Astrocyte (in vitro differentiated cells and primary cell): ENCODE measurements around the gene HS2ST1. TPM values are rescaled to one million over a fixed set of nuclear protein-coding genes. Genes with fewer than 3 reads are reported as not detected.
"Not testable (repeated sequence)": the region's sequence is repeated elsewhere in the genome, so short reads cannot be mapped to it uniquely, and the experiment has no call there.

Experiments
- DNase-seq: peaks from one replicate; pipeline ENCODE4 v3.0.0-alpha.2; 2010; ENCODE audit warnings: low read depth
- FAIRE-seq: peaks from 2 replicates; lab custom pipeline; 2011; peaks lifted over from hg19 to GRCh38; lab: Jason Lieb, UNC
- H2AFZ ChIP-seq: 2 replicates; pipeline ENCODE4 v1.6.0; 2012; ENCODE audit warnings: low read depth, low read length, inconsistent platforms
- H3K27ac ChIP-seq: 2 replicates; pipeline ENCODE4 v1.5.1; 2011; ENCODE audit warnings: low read depth, low read length, inconsistent platforms
- H3K27me3 ChIP-seq: 2 replicates; pipeline ENCODE4 v1.6.0; 2011; ENCODE audit warnings: low read length, inconsistent platforms; ENCODE audit not compliant: insufficient read depth
- H3K36me3 ChIP-seq: 2 replicates; pipeline ENCODE4 v1.5.1; 2011; ENCODE audit warnings: low read length, inconsistent platforms; ENCODE audit not compliant: insufficient read depth
- H3K4me1 ChIP-seq: 2 replicates; pipeline ENCODE4 v1.5.1; 2011; ENCODE audit warnings: low read length, inconsistent platforms; ENCODE audit not compliant: insufficient read depth
- H3K4me2 ChIP-seq: 2 replicates; pipeline ENCODE4 v1.6.0; 2012; ENCODE audit warnings: low read length, inconsistent platforms
- H3K4me3 ChIP-seq: 2 replicates; pipeline ENCODE4 v1.5.1; 2011; ENCODE audit warnings: low read depth, mild to moderate bottlenecking, low read length, inconsistent platforms; ENCODE audit not compliant: insufficient read depth
- H3K79me2 ChIP-seq: 2 replicates; pipeline ENCODE4 v1.6.0; 2012; ENCODE audit warnings: mild to moderate bottlenecking, low read length, inconsistent platforms; ENCODE audit not compliant: insufficient read depth
- H3K9ac ChIP-seq: 2 replicates; pipeline ENCODE4 v1.6.0; 2012; ENCODE audit warnings: mild to moderate bottlenecking, low read length, inconsistent platforms
- H3K9me3 ChIP-seq: 2 replicates; pipeline ENCODE4 v1.5.1; 2012; ENCODE audit warnings: low read depth, mild to moderate bottlenecking, low read length, inconsistent platforms; ENCODE audit not compliant: insufficient read depth
- H4K20me1 ChIP-seq: 2 replicates; pipeline ENCODE4 v1.6.0; 2012; ENCODE audit warnings: low read length, inconsistent platforms; ENCODE audit not compliant: insufficient read depth
- H3K27ac Mint-ChIP-seq: one replicate; pipeline ENCODE4 v1.8.0; 2021; ENCODE audit warnings: mild to moderate bottlenecking, mixed read lengths; ENCODE audit not compliant: unreplicated experiment
- H3K27me3 Mint-ChIP-seq: one replicate; pipeline ENCODE4 v1.8.0; 2021; ENCODE audit warnings: low read depth, mixed read lengths; ENCODE audit not compliant: unreplicated experiment
- H3K36me3 Mint-ChIP-seq: one replicate; pipeline ENCODE4 v1.8.0; 2021; ENCODE audit warnings: low read depth, mixed read lengths; ENCODE audit not compliant: unreplicated experiment
- H3K4me1 Mint-ChIP-seq: one replicate; pipeline ENCODE4 v1.8.0; 2021; ENCODE audit warnings: low read depth, mixed read lengths; ENCODE audit not compliant: unreplicated experiment
- H3K4me3 Mint-ChIP-seq: one replicate; pipeline ENCODE4 v1.8.0; 2021; ENCODE audit warnings: mild to moderate bottlenecking, moderate library complexity, mixed read lengths; ENCODE audit not compliant: unreplicated experiment
- H3K9me3 Mint-ChIP-seq: one replicate; pipeline ENCODE4 v1.8.0; 2021; ENCODE audit warnings: mild to moderate bottlenecking, mixed read lengths; ENCODE audit not compliant: unreplicated experiment
- CTCF ChIP-seq: IDR thresholded peaks from 2 replicates; pipeline ENCODE4 v1.5.1; 2011; ENCODE audit warnings: low read depth, mild to moderate bottlenecking, inconsistent platforms, low read length, moderate library complexity; ENCODE audit not compliant: insufficient read depth
- EZH2 ChIP-seq: IDR thresholded peaks from 2 replicates; pipeline ENCODE4 v1.6.1; 2012; ENCODE audit warnings: mild to moderate bottlenecking, low read length, inconsistent platforms; ENCODE audit not compliant: insufficient read depth
- total RNA-seq: library from RNA; stranded (reverse); gene quantifications from 2 replicates; pipeline ENCODE4 v1.2.1, GENCODE V29; 2021

The HS2ST1 gene
- total RNA-seq, 1 donor from 2014 or later = 34.7 TPM

- Mint-ChIP-seq H3K27me3 (no peaks in the 10 kb centered on the region), H3K27ac (no peak overlapping the region), H3K4me3 (no peak overlapping the region), H3K4me1 (no peaks in the 10 kb centered on the region), H3K36me3 (no peaks in the 10 kb centered on the region), H3K9me3 (peaks cover 1% of the 10 kb centered on the region)
- DNase-seq (no peak), FAIRE-seq (no peak)
- no peak for TF ChIP-seq CTCF
- H3K79me2 ChIP-seq = peaks cover 3% of the 10 kb centered on the region
- no peaks in the 10 kb centered on the region for H3K36me3 ChIP-seq
- no peaks in the 10 kb centered on the region for H3K27me3 ChIP-seq
- no peak overlapping the region for H2AFZ ChIP-seq
- H3K9ac ChIP-seq = no peak overlapping the region
- no peaks in the 10 kb centered on the region for H3K4me1 ChIP-seq
- no peak overlapping the region for H3K4me2 ChIP-seq
- H3K9me3 ChIP-seq = no peaks in the 10 kb centered on the region
- peaks cover 8% of the 10 kb centered on the region for H4K20me1 ChIP-seq
- H3K4me3 ChIP-seq = no peak overlapping the region
- H3K27ac ChIP-seq = no peak overlapping the region
Observed at GRCh38 chr1:87064309-87064708, 149.9 kb downstream of the HS2ST1 start.

GRCh38 chr1:87064986-87065385 is 150.6 kb downstream of the HS2ST1 start:
- Histone ChIP-seq H3K4me3 (no peak overlapping the region), H3K9ac (no peak overlapping the region), H3K79me2 (peaks cover 3% of the 10 kb centered on the region), H4K20me1 (peaks cover 8% of the 10 kb centered on the region), H3K4me2 (no peak overlapping the region), H3K4me1 (no peaks in the 10 kb centered on the region), H3K9me3 (no peaks in the 10 kb centered on the region), H2AFZ (no peak overlapping the region), H3K27me3 (no peaks in the 10 kb centered on the region), H3K36me3 (no peaks in the 10 kb centered on the region), H3K27ac (no peak overlapping the region)
- TF ChIP-seq CTCF = no peak
- no peak for TF ChIP-seq EZH2
- FAIRE-seq (no peak), DNase-seq (no peak)
- H3K36me3 Mint-ChIP-seq = no peaks in the 10 kb centered on the region
- H3K9me3 Mint-ChIP-seq = peaks cover 1% of the 10 kb centered on the region
- no peak overlapping the region for H3K27ac Mint-ChIP-seq
- H3K4me3 Mint-ChIP-seq = no peak overlapping the region
- no peaks in the 10 kb centered on the region for H3K27me3 Mint-ChIP-seq
- no peaks in the 10 kb centered on the region for H3K4me1 Mint-ChIP-seq

- H3K4me1 ChIP-seq, H3K79me2 ChIP-seq, H3K27me3 Mint-ChIP-seq, H3K9ac ChIP-seq, H3K4me2 ChIP-seq, H3K36me3 Mint-ChIP-seq, H2AFZ ChIP-seq, H3K36me3 ChIP-seq, FAIRE-seq, H3K4me1 Mint-ChIP-seq, H3K27ac Mint-ChIP-seq, H3K4me3 ChIP-seq, H3K4me3 Mint-ChIP-seq, H3K27me3 ChIP-seq, H4K20me1 ChIP-seq, H3K9me3 ChIP-seq, DNase-seq, H3K9me3 Mint-ChIP-seq, H3K27ac ChIP-seq: not testable (repeated sequence)
Observed at GRCh38 chr1:87066708-87067107, 152.3 kb downstream of the HS2ST1 start.
